SH-SY5Y (cell line): ENCODE measurements around the gene SGPP2.

Experiments
- GATA2 ChIP-seq: IDR thresholded peaks from 2 replicates; pipeline ENCODE4 v1.6.1; 2011; ENCODE audit warnings: mild to moderate bottlenecking, low read depth, low read length
- GATA3 ChIP-seq: IDR thresholded peaks from 2 replicates; pipeline ENCODE4 v1.6.1; 2011; ENCODE audit warnings: low read depth, mild to moderate bottlenecking, low read length, moderate library complexity

GRCh38 chr2:222479859-222480258 lies 55.5 kb downstream of the SGPP2 start:
- no peak for TF ChIP-seq GATA2
- no peak for TF ChIP-seq GATA3
